ENCODE results near the gene PHF2.

DNA sequence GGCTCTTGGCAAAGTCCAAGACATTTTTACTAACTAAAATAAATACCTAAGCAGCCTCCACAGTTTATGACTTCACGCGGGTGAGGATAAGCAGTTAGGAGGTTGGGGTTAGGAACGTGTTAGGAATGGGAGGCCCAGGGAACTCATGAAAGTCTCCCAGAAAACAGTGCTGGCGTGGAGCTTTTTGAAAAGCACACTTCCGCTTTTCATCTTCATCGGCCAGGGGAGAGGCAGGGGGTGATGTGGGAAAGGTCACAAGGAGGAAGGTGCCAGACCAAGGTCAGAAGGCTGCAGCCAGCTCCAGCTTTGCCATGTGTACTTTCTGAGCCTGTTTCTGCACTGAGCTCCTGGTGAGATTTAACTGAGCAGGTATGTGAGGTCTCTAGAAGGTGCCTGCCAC lies 149.0 kb downstream of the PHF2 start:
- TF ChIP-seq CEBPB (IDR thresholded peaks at IDR 0.05; ENCODE audit: low read depth, low read length) (no peak), POLR2A (IDR thresholded peaks at IDR 0.05; ENCODE audit: low read depth, low read length) (no peak), SMC3 (IDR thresholded peaks at IDR 0.05; ENCODE audit: low read depth, low read length) (no peak), NFE2L2 (IDR thresholded peaks at IDR 0.05; ENCODE audit: low read depth, low read length) (no peak), RCOR1 (IDR thresholded peaks at IDR 0.05; ENCODE audit: insufficient replicate concordance, low read length) (no peak)
- TF ChIP-seq, protein P1, sequence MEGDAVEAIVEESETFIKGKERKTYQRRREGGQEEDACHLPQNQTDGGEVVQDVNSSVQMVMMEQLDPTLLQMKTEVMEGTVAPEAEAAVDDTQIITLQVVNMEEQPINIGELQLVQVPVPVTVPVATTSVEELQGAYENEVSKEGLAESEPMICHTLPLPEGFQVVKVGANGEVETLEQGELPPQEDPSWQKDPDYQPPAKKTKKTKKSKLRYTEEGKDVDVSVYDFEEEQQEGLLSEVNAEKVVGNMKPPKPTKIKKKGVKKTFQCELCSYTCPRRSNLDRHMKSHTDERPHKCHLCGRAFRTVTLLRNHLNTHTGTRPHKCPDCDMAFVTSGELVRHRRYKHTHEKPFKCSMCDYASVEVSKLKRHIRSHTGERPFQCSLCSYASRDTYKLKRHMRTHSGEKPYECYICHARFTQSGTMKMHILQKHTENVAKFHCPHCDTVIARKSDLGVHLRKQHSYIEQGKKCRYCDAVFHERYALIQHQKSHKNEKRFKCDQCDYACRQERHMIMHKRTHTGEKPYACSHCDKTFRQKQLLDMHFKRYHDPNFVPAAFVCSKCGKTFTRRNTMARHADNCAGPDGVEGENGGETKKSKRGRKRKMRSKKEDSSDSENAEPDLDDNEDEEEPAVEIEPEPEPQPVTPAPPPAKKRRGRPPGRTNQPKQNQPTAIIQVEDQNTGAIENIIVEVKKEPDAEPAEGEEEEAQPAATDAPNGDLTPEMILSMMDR (conservative IDR thresholded peaks at IDR 0.05; ENCODE audit: low read depth, low read length), result no peak
- TF ChIP-seq, protein P2, sequence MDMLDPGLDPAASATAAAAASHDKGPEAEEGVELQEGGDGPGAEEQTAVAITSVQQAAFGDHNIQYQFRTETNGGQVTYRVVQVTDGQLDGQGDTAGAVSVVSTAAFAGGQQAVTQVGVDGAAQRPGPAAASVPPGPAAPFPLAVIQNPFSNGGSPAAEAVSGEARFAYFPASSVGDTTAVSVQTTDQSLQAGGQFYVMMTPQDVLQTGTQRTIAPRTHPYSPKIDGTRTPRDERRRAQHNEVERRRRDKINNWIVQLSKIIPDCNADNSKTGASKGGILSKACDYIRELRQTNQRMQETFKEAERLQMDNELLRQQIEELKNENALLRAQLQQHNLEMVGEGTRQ (IDR thresholded peaks at IDR 0.05; ENCODE audit: low read depth, low read length), result no peak
